ENCODE measurements around the gene EPSTI1. TPM values are rescaled to one million over a fixed set of nuclear protein-coding genes. Genes with fewer than 3 reads are reported as not detected.

Gene EPSTI1
- polyA plus RNA-seq, 1 donor from 2014 or later: not detected

- Histone ChIP-seq H3K27me3 (ENCODE audit: insufficient read depth, low read depth, low read length) (no peaks in the 10 kb centered on the region), H4K20me1 (ENCODE audit: insufficient read depth) (no peaks in the 10 kb centered on the region), H3K27ac (ENCODE audit: low read length) (no peak overlapping the region), H3F3A (ENCODE audit: insufficient read depth, low read length, poor library complexity, severe bottlenecking) (no peaks in the 10 kb centered on the region), H3K79me2 (replicated peaks; ENCODE audit: insufficient read depth, low read length) (no peaks in the 10 kb centered on the region), H3K36me3 (ENCODE audit: insufficient read depth, low read length) (no peaks in the 10 kb centered on the region), H2AFZ (ENCODE audit: low read depth, low read length) (no peak overlapping the region), H3K9me2 (ENCODE audit: insufficient read depth, low read length) (no peaks in the 10 kb centered on the region), H3K9me3 (ENCODE audit: low read length) (no peaks in the 10 kb centered on the region), H3K9ac (ENCODE audit: low read length) (no peak overlapping the region), H3K4me2 (ENCODE audit: low read length) (no peak overlapping the region), H3K4me3 (ENCODE audit: low read length) (no peak overlapping the region)
- TF ChIP-seq REST (IDR thresholded peaks at IDR 0.05; ENCODE audit: borderline replicate concordance): no peak
- TF ChIP-seq RAD21 (conservative IDR thresholded peaks at IDR 0.05): no peak
- no peak for TF ChIP-seq TAF1 (IDR thresholded peaks at IDR 0.05; ENCODE audit: low read depth)
- TF ChIP-seq SMC3 (conservative IDR thresholded peaks at IDR 0.05; ENCODE audit: poor library complexity): no peak
- no peak for TF ChIP-seq EZH2 (IDR thresholded peaks at IDR 0.05; ENCODE audit: borderline replicate concordance, insufficient read depth, low read length, poor library complexity, severe bottlenecking)
- no peak for TF ChIP-seq MXI1 (conservative IDR thresholded peaks at IDR 0.05; ENCODE audit: poor library complexity, severe bottlenecking)
These were observed 67.7 kb downstream of the EPSTI1 start for GRCh38 chr13:42924344-42924743.

GRCh38 chr13:42907745-42908144 lies 84.3 kb downstream of the EPSTI1 start:
- TF ChIP-seq CTCF (IDR thresholded peaks at IDR 0.05; ENCODE audit: poor library complexity, severe bottlenecking) (no peak), POLR2AphosphoS5 (IDR thresholded peaks at IDR 0.05) (no peak), REST (IDR thresholded peaks at IDR 0.05; ENCODE audit: borderline replicate concordance) (no peak), SMC3 (conservative IDR thresholded peaks at IDR 0.05; ENCODE audit: poor library complexity) (no peak), RAD21 (conservative IDR thresholded peaks at IDR 0.05) (no peak), EZH2 (IDR thresholded peaks at IDR 0.05; ENCODE audit: borderline replicate concordance, insufficient read depth, low read length, poor library complexity, severe bottlenecking) (no peak), EP300 (conservative IDR thresholded peaks at IDR 0.05; ENCODE audit: poor library complexity, severe bottlenecking) (no peak), TAF1 (IDR thresholded peaks at IDR 0.05; ENCODE audit: low read depth) (no peak), MXI1 (conservative IDR thresholded peaks at IDR 0.05; ENCODE audit: poor library complexity, severe bottlenecking) (no peak)
- H3K27me3 ChIP-seq (ENCODE audit: insufficient read depth, low read depth, low read length): no peaks in the 10 kb centered on the region
- H3K36me3 ChIP-seq (ENCODE audit: insufficient read depth, low read length): no peaks in the 10 kb centered on the region
- no peaks in the 10 kb centered on the region for H3F3A ChIP-seq (ENCODE audit: insufficient read depth, low read length, poor library complexity, severe bottlenecking)
- no peak overlapping the region for H3K27ac ChIP-seq (ENCODE audit: low read length)
- H3K9me3 ChIP-seq (ENCODE audit: low read length): no peaks in the 10 kb centered on the region
- no peak overlapping the region for H3K4me2 ChIP-seq (ENCODE audit: low read length)
- no peak overlapping the region for H3K9ac ChIP-seq (ENCODE audit: low read length)
- no peaks in the 10 kb centered on the region for H3K79me2 ChIP-seq (replicated peaks; ENCODE audit: insufficient read depth, low read length)
- no peak overlapping the region for H2AFZ ChIP-seq (ENCODE audit: low read depth, low read length)
- no peaks in the 10 kb centered on the region for H3K9me2 ChIP-seq (ENCODE audit: insufficient read depth, low read length)
- H3K4me3 ChIP-seq (ENCODE audit: low read length): no peak overlapping the region
- no peaks in the 10 kb centered on the region for H4K20me1 ChIP-seq (ENCODE audit: insufficient read depth)
